NCI-H345 (cell line): ENCODE data around the gene VILL.

Experiments
- DNase-seq: peaks from one replicate; lab custom pipeline; 2025; lab: John Stamatoyannopoulos, UW

Gene VILL

GRCh38 chr3:37990527-37990926 lies at the start of gene VILL:
TSS of gene VILL (plus strand) at chr3:37990786. CDS start at chr3:37993673, 2,887 bp downstream.
- DNase-seq, result peak; percentile 27

GRCh38 chr3:37941608-37942508 lies 48.7 kb upstream of the VILL start:
- DNase-seq, result no peak

- no peak for DNase-seq
Measured at GRCh38 chr3:37942646-37943045, 47.9 kb upstream of the VILL start.

GRCh38 chr3:37943126-37943525 lies 47.5 kb upstream of the VILL start:
- no peak for DNase-seq

- DNase-seq, result no peak
Measured at GRCh38 chr3:37943631-37944314, 46.8 kb upstream of the VILL start.

- DNase-seq, result no peak
Measured at GRCh38 chr3:37944391-37944842, 46.2 kb upstream of the VILL start.

GRCh38 chr3:37945156-37945806 lies 45.3 kb upstream of the VILL start:
- no peak for DNase-seq

- no peak for DNase-seq
Measured at GRCh38 chr3:37945807-37946530, 44.6 kb upstream of the VILL start.

GRCh38 chr3:37946531-37946889 lies 44.1 kb upstream of the VILL start:
- no peak for DNase-seq

GRCh38 chr3:37949866-37950265 lies 40.7 kb upstream of the VILL start:
- no peak for DNase-seq

- DNase-seq, result no peak
Measured at GRCh38 chr3:37952564-37952963, 38.0 kb upstream of the VILL start.

DNA sequence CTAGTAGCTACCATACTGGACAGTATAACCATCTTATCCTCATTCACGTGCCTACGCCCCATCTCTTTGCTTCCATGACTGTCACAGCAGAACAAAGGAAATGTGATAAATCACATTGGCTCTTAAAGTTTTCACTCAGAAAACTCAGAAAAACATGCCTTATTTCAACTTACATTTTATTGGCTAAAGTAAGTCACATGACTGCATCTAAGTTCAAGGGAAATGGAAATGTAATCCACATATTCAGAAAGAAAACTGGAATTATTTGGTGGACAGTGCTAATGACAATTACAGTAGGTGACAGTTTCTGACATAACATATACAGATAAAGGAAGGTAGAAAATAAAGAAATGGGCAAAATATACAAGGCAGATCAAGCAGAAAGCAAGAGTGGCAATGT lies 37.4 kb upstream of the VILL start:
- DNase-seq, result no peak

- no peak for DNase-seq
Measured at GRCh38 chr3:37953707-37954394, 36.7 kb upstream of the VILL start.

- no peak for DNase-seq
Measured at GRCh38 chr3:37954881-37955280, 35.7 kb upstream of the VILL start.

- no peak for DNase-seq
Measured at GRCh38 chr3:37955918-37956707, 34.5 kb upstream of the VILL start.

DNA sequence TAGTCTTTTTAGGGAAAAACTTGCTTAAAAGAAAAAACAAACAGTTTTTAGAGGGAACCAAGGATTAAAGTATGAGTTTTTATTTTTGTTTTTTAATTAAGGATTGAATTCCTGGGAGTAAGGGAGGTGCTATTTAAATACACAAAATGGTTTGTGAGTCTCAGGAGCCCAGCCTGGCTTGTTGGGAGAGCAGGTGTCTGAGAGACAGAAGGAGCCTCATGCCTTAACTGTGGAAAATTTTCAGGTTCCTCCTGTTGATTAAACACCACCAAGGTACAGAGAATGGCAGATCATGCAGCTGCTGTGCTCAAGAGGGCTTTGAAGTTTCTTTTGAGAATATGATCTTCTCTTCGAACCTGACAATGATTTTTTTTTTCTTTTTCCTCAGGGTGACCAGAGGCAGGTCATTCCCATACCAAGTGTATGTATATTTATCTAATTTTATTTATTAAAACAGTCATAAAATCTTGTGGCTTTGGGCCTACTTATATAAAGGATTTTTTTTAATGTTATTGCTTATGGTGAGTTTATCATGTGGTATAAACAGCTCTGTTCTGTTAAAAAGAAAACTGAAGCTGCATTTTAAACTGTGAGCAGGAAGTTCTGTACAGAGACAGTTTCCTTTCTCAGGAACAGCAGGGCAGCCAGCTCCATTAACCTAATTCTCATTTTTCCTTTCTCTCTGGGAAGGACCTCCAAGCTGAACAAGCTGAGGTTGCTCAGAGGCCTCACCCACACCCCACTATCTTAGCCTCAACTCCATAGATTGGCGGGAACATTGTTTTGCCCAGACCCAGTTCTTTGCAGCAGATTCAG lies 33.7 kb upstream of the VILL start:
- DNase-seq, result no peak

DNA sequence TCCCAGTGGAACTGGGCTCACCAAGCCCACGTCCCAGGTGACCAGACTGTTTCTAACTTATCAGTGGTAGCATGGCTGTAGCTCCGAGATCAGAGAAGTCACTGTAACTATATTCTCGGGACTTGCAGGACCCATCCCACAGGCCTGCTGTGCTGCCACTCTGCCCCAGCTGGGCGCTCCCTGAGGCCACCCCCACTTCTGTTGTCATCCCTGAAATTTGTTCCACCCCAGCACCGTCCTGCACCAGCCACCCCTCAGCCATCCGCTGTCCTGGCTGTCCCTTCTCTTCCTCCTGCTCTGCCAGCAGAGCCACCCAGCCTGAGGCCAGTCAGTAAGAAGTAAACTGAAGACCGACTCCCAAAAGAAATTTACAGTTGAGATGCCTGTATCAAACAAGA lies 33.0 kb upstream of the VILL start:
- DNase-seq, result no peak

GRCh38 chr3:37961622-37962431 lies 28.8 kb upstream of the VILL start:
- DNase-seq, result no peak

- DNase-seq, result no peak
Measured at GRCh38 chr3:37963016-37963415, 27.6 kb upstream of the VILL start.
